HG03378 (cell line): Measurements from ENCODE around the gene LILRB5.
"Not testable (repeated sequence)": the region's sequence is repeated elsewhere in the genome, so short reads cannot be mapped to it uniquely, and the experiment has no call there.

Experiments used
- ATAC-seq: cut with Tn5 transposase; IDR thresholded peaks from one replicate; pipeline ENCODE4 v1.9.1; 2021; ENCODE audit warnings: mild to moderate bottlenecking, moderate library complexity; ENCODE audit not compliant: unreplicated experiment

LILRB5 gene

GRCh38 chr19:54277111-54277615, 20.1 kb upstream of the LILRB5 start:
- ATAC-seq = not testable (repeated sequence)

GRCh38 chr19:54275951-54276350, 18.9 kb upstream of the LILRB5 start:
- ATAC-seq = no peak

- not testable (repeated sequence) for ATAC-seq
Measured at GRCh38 chr19:54274516-54274915, 17.4 kb upstream of the LILRB5 start.

- ATAC-seq = no peak
Measured at GRCh38 chr19:54273821-54274220, 16.7 kb upstream of the LILRB5 start.

GRCh38 chr19:54272181-54272580, 15.1 kb upstream of the LILRB5 start:
- ATAC-seq = not testable (repeated sequence)

- not testable (repeated sequence) for ATAC-seq
Measured at GRCh38 chr19:54271587-54271986, 14.5 kb upstream of the LILRB5 start.

GRCh38 chr19:54271106-54271505, 14.0 kb upstream of the LILRB5 start:
- ATAC-seq = no peak

GRCh38 chr19:54268936-54269335, 11.9 kb upstream of the LILRB5 start:
- ATAC-seq = no peak

GRCh38 chr19:54266133-54266532, 9.1 kb upstream of the LILRB5 start:
- ATAC-seq = no peak

GRCh38 chr19:54262470-54262869, 5.4 kb upstream of the LILRB5 start:
- no peak for ATAC-seq

- no peak for ATAC-seq
Measured at GRCh38 chr19:54262066-54262465, 5.0 kb upstream of the LILRB5 start.

GRCh38 chr19:54256250-54257115, 590 bp downstream of the LILRB5 start:
- ATAC-seq = no peak

- ATAC-seq = no peak
Measured at GRCh38 chr19:54255105-54255775, 1.8 kb downstream of the LILRB5 start.

- no peak for ATAC-seq
Measured at GRCh38 chr19:54254195-54254906, 2.7 kb downstream of the LILRB5 start.

GRCh38 chr19:54253331-54254194, 3.5 kb downstream of the LILRB5 start:
- no peak for ATAC-seq

- no peak for ATAC-seq
Measured at GRCh38 chr19:54252845-54253244, 4.2 kb downstream of the LILRB5 start.

GRCh38 chr19:54252243-54252642, 4.8 kb downstream of the LILRB5 start:
- ATAC-seq = no peak

- no peak for ATAC-seq
Measured at GRCh38 chr19:54248016-54248601, 9.0 kb downstream of the LILRB5 start.

GRCh38 chr19:54247106-54247930, 9.8 kb downstream of the LILRB5 start:
- ATAC-seq = no peak
